GM21381 (cell line): ENCODE measurements around the gene DMRTC2.

Experiments used
- ATAC-seq: cut with Tn5 transposase; IDR thresholded peaks from one replicate; pipeline ENCODE4 v1.9.1; 2021; ENCODE audit warnings: mild to moderate bottlenecking, moderate library complexity; ENCODE audit not compliant: unreplicated experiment

Gene DMRTC2

DNA sequence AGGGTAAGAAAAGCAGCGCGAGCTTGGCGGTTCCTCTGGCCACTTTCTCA, at the start of gene DMRTC2:
Gene DMRTC2, plus strand, starts transcription at position 42 of the 50 bp plus-strand sequence. CDS start 2,387 bp downstream, outside the sequence.
- no peak for ATAC-seq

- ATAC-seq, result no peak
Measured at GRCh38 chr19:41796362-41796761, 48.5 kb upstream of the DMRTC2 start, which contains the start of gene CEACAM3. Gene CEACAM3, plus strand, starts transcription at chr19:41796587. Its CDS starts 91 bp downstream, at chr19:41796678.

DNA sequence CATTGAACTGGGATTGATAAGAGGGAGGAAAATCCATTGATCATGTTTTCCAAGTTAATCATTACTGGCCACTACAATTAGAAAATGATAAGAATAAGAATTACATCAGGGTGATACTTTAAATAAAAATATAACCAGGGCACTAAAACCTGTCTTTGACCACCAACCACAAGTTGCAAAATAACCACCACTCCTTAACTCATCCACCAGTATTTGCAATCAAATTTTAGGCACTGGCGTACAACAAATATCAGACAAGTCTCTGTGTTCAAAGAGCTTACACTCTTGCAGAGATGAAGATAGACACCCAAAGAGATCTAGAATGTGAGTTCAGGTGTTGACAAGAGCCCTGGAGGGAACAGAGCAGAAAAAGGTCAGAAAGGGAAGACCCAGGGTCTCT, 47.9 kb upstream of the DMRTC2 start:
- ATAC-seq, result no peak

DNA sequence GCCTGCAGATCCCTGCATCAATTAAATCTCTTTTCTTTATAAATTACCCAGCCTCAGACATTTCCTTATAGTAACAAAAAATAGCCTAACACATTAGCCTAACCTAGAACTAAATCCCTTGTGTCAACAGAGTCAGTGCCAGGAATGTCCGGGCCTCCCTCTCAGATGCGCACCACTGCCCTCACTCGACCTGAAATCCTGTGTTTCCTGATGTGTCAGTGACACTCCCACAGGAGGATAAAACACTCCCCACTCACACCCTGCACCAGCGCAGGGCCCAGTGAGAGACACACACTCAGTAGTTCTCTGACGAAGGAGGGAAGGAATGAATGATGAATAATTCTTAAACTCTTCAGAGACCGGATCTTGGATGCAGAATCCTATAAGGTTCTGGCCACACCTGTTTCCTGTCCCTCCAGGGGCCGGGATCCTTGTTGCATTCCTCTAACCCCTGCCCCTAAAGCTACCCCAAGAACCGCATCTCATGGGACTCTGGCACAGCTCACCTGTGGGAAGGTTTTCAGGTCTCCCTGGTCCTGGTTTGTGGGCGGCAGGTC, 45.3 kb upstream of the DMRTC2 start:
- ATAC-seq, result no peak

DNA sequence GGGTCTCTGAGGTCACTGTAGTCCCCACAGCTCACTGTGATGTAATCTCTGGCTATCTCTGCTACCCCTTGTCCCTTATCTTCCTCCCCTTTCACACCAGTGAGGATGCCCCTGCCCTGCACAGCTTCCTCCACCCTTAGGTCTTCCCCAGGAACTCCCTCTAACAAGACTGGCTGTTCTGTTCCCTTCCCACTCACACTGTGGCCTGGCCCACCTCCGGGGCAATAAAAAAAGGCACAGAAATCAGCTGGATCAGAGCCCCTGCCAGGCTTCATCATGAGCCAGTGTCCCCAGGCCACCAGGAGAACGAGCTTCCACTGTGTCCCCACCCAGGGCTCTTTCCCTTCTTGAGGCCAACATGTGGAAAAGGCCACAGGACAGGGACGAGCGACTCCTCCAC, 43.8 kb upstream of the DMRTC2 start:
- no peak for ATAC-seq

DNA sequence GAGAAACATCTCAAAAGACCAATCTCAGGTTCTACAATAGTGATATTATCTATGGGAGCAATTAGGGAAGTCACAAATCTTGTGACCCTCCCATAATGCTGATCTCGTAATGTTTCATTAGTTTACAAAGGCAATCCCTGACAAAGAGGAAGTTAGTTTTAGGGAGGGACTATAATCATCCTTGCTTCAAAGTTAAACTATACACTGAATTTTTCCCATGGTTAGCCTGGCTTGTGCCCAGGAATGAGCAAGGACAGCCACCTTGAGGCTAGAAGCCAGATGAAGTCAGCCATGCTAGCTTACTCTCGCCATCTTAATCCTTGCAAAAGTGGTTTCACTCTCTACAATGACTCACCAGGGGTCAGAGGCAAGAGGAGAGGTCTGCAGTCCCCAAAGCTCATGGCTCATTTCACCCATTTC, 43.0 kb upstream of the DMRTC2 start:
- no peak for ATAC-seq

DNA sequence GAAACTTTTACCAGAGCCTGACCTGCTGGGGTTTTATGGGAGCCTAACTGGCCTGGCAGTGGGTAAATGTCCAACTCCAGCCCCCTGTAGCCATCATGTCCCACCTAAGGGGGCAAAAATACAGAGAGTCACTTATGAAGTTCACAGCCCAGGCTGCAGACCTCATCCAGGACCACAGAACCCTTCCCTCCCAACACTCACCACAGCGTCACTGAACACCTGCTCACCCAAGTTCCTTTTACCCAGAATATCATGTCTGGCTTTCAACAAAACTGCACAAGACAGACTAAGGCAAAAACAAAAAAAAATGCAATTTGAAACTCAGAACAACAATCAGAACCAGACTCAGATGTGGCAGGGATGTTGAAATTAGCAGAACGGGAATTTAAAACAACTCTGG, 42.1 kb upstream of the DMRTC2 start:
- no peak for ATAC-seq

- no peak for ATAC-seq
Measured at GRCh38 chr19:41804336-41804735, 40.5 kb upstream of the DMRTC2 start.

- ATAC-seq, result no peak
Measured at GRCh38 chr19:41807176-41807575, 37.7 kb upstream of the DMRTC2 start.

- no peak for ATAC-seq
Measured at GRCh38 chr19:41808663-41809566, 35.9 kb upstream of the DMRTC2 start.

DNA sequence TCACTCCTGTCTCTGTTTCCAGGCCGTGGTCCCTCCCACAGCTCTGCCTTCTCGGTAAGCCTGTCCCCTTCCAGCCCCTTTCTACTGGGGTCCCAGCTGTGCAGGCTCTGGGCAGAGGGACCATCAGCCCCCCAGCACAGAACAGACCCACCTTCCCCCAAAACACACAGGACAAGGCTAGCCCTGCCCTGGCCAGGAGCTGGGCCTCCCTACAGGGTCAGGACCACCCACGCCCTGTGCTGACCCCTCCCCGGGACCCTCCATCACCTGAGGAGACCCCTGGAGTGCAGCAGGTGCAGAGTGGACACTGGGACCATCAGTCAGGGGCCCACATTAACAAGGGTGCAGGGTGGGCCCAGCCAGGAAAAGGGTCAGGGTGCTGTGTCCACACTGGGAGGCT, 34.5 kb upstream of the DMRTC2 start:
- ATAC-seq, result no peak

DNA sequence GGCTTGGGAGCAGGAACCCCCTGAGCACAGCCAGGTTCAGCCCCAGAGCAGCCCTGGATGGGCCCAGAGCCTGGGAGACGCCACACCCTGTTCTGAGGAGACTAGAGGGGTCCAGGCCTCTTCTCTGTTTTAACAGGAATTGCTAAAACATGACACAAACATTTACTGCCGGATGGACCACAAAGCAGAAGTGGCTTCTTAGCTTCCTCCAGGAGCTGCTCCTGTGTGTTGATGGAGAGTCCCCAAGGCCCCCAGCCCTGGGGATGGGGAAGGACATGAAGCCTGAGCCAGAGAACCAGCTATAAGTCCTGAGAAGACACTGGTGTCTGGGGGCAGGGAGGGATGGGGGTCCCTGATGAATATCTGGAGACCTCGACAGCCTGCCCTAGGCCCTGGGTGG, 33.8 kb upstream of the DMRTC2 start:
- no peak for ATAC-seq

DNA sequence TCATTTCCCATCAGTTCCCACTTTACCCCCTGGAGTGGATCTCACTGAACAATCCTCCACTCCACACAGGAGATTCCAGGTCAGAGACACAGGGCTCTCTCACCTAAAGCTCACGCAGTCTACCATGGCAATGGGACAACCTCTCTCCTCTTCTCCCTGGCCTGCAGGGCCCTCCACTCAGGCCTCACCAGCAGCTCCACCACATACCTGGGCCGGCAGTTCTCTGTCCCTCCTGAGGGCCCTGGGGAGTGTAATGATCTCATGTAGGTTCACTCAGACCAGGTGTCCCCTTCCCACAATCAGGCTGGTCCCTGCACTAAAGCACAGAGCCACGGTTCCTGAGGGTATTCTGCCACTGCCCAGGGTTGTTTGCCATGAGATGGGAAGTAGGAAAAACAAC, 32.9 kb upstream of the DMRTC2 start:
- ATAC-seq, result no peak

DNA sequence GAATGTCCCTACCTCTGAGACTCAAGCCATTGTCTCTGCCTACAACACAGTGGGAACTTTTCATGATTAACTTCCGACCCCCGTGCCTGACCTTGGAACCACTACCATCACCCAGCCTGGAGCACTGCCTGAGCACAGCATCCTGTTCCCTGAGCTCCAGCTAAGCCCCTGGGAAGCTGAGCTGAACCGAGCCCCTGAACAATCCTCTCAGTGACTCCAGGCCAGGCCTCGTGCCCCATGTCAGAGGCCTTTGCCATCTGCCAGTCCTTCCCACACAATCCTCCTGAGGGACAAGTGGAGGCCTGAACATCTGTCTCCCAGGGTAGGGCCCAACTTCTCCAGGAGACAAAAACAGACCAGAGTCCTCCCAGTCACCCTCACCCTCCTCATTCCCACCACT, 30.9 kb upstream of the DMRTC2 start:
- no peak for ATAC-seq

DNA sequence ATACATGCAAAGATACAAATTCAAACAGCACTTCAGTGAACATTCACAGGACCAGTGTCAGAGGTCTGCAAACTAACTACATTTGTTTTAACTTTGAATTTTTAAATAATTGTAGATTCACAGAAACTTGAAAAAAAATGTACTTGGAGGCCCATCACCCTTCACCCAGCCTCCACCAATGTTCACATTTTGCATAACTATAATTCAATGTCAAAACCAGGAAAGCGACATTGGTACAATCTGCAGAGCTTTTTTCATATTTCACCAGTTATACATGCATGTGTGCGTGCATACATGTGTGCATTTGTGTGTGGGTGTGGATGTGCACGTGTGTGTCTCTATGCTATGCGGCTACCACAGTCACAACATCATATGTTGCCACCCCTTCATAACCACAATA, 29.5 kb upstream of the DMRTC2 start:
- ATAC-seq, result no peak

DNA sequence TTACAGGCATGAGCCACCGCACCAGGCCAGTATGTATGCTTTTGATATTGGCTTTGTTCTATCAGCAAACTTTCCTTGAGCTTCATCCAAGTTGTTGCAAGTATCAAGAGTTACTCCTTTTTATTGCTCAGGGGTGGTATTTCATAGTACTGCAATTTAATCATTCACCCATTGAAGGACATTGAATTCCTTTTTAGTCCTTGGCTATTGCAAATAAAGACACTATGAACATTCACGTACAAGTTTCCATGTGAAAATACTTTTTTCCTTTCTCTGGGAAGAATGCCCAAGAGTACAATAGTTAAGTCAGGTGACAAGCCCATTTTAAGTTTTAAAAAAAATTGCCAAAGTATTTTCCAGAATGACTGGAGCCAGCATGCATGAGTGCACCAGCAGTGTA, 28.1 kb upstream of the DMRTC2 start:
- ATAC-seq, result no peak

DNA sequence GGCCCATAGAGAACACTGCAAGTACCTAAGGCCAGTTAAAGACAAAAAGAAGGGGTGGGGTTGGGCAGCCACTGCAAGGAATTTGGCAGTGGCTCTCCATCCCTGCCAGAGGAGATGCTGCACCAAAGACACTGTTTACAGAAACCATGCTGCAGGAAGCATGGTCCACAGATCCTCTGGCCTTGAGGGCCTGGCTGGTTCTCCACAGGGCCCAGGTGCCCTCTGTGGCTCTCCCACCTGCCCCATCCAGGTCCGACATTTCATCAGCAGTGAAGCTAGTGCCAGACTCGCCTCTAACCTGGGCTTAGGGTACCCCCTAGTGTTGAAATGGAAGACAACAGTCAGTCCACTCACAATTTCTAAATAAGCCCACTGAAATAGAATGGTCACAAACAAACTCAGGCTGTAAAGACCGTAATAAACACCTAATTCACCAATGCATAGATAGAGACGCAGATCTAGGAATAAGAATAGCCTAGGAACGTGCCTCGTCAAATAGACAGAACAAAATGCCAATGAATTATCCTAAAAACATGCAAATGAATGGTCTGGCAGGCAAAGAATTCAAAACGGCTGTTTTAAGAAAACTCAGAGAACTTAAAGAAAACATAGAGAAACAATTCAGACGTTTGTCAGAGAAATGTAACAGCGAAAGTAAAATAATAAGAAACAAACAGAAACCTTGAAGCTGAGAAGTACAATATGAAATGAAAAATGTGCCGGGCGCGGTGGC, 23.7 kb upstream of the DMRTC2 start:
- no peak for ATAC-seq

DNA sequence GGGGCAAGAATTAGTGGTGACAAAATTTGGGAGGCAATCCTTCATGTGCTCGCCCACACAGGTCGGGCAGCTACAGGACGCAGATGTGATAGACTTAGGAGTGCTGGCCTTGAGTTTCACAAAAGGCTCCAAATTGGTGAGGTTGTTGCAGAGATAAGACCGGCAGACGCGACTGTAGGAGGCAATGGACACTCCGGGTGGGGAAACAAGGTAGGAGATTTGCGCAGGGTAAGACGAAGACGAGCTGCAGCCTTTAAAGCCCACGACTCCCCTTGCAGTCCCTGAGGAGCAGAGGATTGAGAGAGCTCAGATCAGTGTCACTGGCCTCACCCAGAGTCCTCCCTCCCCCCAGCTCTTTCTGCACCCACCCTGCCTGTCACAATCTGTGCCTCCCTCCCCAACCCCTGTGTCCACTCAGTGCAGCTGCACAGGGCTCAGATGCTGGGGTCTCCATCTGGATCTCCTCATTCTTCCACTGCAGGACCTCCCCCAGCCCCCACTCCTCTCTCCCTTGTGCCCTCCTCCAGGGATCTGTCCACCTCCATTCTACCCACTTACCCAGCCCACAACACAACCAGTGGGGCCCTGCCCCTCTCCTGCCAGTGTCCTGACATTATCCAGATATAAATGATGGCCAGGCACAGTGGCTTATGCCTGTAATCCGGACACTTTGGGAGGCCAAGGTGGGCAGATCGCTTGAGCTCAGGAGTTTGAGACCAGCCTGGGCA, 6.7 kb upstream of the DMRTC2 start:
- ATAC-seq, result no peak

DNA sequence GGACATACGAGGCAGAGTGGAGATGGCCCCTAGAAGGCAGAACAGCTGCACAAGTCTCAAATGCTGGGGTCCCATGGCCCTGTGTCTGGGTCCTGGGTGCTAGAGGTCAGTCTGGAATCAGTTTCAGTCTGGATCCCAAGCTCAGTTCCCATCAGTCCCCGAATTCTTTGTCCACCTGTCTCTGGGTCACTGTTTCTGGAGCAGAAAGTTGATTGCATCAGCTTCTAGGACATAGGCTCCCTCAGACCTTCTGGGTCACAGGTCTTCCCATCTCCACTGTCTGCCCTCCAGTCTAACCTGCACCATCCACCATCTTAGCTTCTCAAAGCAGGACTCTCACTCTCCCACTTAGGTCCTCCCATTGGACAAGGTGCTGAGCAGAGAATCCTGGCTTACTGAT, 5.6 kb upstream of the DMRTC2 start:
- ATAC-seq, result no peak

DNA sequence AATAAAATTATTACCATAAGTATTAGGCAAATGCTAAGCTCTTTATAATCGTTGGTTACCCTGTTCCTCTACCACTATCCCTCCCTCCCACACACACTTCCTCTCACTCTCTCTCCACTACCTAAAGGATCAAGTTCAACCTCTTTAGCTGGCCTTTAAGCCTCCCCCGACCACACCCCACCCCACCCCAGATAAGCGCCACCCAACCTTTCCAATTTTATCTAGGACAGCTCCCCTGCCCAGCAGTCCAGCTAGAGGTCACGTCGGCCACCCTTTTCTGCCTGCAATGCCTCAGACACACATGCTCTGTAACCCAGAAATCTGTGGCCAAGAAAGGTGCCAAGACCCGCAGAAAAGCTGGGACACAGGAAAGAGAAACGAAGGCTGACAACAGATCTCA, 1.5 kb upstream of the DMRTC2 start:
- ATAC-seq, result no peak

GRCh38 chr19:41844601-41845000, 241 bp upstream of the DMRTC2 start, which contains the start of gene LYPD4:
Gene LYPD4, minus strand, starts transcription at chr19:41844683. Its CDS starts 5,398 bp downstream, at chr19:41839285.
- ATAC-seq, result no peak
